Gastroesophageal sphincter (tissue), 3 donors: ENCODE data around the gene ATP5MC2.

Experiments used
- EP300 ChIP-seq: sonication (generic); formaldehyde crosslinking; IDR thresholded peaks from one replicate; pipeline ENCODE4 v1.6.1; 2017; ENCODE audit warnings: antibody characterized with exemption, mild to moderate bottlenecking
- POLR2A ChIP-seq, 2 donors: fragments of 450-650 bp; IDR thresholded peaks; one replicate each; pipeline ENCODE4 v1.6.1; 2017; ENCODE audit warnings: antibody characterized with exemption in 2 of 2, mild to moderate bottlenecking in 2 of 2, moderate library complexity in 1 of 2
- POLR2AphosphoS5 ChIP-seq: sonication (generic); formaldehyde crosslinking; IDR thresholded peaks from one replicate; pipeline ENCODE4 v1.6.1; 2017; ENCODE audit warnings: antibody characterized with exemption
- TF ChIP-seq, protein P1 (sequence below), 4 experiments: fragments of 200-600 bp in 2 of 4; fragments of 450-650 bp in 2 of 4; sonication (generic) in 1 of 4; IDR thresholded peaks; one replicate each; pipeline ENCODE4 v1.5.1; 2017 to 2019; ENCODE audit warnings: antibody characterized with exemption in 4 of 4, mild to moderate bottlenecking in 2 of 4, moderate library complexity in 2 of 4

DNA sequence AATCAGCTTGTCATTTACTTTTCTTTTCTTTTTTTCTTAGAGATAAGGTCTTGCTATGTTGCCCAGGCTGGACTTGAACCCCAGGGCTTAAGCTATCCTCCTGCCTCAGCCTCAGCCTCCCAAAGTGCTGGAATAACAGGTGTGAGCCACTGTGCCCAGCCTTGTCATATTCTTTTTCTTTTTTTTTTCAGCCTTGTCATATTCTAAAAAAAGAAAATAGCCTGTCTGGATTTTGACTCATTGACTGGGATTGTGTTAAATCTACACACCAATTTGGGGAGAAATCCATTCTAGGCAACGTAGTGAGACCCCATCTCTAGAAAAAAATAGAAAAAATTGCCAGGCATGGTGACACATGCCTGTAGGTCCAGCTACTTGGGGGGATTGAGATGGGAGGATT is 24.1 kb downstream of the ATP5MC2 start:
- TF ChIP-seq, protein P1, sequence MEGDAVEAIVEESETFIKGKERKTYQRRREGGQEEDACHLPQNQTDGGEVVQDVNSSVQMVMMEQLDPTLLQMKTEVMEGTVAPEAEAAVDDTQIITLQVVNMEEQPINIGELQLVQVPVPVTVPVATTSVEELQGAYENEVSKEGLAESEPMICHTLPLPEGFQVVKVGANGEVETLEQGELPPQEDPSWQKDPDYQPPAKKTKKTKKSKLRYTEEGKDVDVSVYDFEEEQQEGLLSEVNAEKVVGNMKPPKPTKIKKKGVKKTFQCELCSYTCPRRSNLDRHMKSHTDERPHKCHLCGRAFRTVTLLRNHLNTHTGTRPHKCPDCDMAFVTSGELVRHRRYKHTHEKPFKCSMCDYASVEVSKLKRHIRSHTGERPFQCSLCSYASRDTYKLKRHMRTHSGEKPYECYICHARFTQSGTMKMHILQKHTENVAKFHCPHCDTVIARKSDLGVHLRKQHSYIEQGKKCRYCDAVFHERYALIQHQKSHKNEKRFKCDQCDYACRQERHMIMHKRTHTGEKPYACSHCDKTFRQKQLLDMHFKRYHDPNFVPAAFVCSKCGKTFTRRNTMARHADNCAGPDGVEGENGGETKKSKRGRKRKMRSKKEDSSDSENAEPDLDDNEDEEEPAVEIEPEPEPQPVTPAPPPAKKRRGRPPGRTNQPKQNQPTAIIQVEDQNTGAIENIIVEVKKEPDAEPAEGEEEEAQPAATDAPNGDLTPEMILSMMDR (IDR thresholded peaks at IDR 0.05): no peak
- TF ChIP-seq EP300: no peak
- TF ChIP-seq POLR2AphosphoS5: no peak
- no peak for TF ChIP-seq POLR2A (IDR thresholded peaks at IDR 0.05)
